ENCODE measurements around the gene LEKR1. TPM values are rescaled to one million over a fixed set of nuclear protein-coding genes. Genes with fewer than 3 reads are reported as not detected.

The LEKR1 gene
- total RNA-seq, 1 donor from 2014 or later: 2.3 TPM

DNA sequence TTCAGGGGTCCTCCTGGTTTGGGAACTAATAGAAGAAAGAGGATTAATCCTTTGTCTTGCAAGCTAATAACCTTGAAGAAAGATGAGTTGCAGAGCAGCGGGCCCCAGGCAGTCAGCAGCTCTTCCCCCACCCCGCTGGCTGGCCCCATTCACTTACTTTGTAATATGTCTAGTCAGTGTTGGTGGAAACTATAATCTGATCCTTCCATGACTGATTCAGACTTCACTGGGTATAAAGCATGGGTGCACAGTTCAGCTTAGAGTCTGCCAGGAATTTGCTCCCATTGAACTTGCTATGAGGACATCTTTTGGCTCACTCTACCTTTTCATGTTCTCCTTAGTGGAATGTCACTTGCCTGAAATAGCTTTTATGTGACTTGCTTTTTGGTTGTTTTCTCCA is 216.1 kb downstream of the LEKR1 start:
- H3K4me3 ChIP-seq (ENCODE audit: low read depth, low read length): no peak overlapping the region
- no peak for DNase-seq (ENCODE audit: low read depth)
- H3K27me3 ChIP-seq (ENCODE audit: control insufficient read depth, insufficient read depth, low read length): no peaks in the 10 kb centered on the region
- no peaks in the 10 kb centered on the region for H3K36me3 ChIP-seq (ENCODE audit: control insufficient read depth, insufficient read depth, low read length)
- TF ChIP-seq, protein P1, sequence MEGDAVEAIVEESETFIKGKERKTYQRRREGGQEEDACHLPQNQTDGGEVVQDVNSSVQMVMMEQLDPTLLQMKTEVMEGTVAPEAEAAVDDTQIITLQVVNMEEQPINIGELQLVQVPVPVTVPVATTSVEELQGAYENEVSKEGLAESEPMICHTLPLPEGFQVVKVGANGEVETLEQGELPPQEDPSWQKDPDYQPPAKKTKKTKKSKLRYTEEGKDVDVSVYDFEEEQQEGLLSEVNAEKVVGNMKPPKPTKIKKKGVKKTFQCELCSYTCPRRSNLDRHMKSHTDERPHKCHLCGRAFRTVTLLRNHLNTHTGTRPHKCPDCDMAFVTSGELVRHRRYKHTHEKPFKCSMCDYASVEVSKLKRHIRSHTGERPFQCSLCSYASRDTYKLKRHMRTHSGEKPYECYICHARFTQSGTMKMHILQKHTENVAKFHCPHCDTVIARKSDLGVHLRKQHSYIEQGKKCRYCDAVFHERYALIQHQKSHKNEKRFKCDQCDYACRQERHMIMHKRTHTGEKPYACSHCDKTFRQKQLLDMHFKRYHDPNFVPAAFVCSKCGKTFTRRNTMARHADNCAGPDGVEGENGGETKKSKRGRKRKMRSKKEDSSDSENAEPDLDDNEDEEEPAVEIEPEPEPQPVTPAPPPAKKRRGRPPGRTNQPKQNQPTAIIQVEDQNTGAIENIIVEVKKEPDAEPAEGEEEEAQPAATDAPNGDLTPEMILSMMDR (IDR thresholded peaks at IDR 0.05; ENCODE audit: insufficient read depth, low read length, poor library complexity, severe bottlenecking): no peak

DNA sequence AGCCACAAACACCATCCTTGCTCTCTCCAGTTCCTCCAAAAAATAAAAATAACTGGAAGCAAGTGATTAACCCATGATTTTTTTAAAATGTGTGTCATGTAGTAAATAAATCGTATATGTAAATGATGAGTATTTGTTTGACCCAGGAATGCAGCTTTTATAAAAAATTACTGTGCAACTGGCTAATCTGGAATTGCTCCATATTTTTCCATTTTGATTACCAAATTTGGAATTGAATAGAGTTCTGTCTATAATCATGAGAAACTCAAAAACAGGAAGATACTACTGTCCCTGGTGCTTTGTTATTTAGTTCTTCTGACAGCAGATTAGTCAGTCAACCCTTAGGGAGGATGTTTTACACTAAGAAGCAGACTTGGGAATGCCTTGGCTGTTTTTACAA is 217.6 kb downstream of the LEKR1 start:
- TF ChIP-seq, protein P1 (IDR thresholded peaks at IDR 0.05; ENCODE audit: insufficient read depth, low read length, poor library complexity, severe bottlenecking): no peak
- H3K36me3 ChIP-seq (ENCODE audit: control insufficient read depth, insufficient read depth, low read length): no peaks in the 10 kb centered on the region

DNA sequence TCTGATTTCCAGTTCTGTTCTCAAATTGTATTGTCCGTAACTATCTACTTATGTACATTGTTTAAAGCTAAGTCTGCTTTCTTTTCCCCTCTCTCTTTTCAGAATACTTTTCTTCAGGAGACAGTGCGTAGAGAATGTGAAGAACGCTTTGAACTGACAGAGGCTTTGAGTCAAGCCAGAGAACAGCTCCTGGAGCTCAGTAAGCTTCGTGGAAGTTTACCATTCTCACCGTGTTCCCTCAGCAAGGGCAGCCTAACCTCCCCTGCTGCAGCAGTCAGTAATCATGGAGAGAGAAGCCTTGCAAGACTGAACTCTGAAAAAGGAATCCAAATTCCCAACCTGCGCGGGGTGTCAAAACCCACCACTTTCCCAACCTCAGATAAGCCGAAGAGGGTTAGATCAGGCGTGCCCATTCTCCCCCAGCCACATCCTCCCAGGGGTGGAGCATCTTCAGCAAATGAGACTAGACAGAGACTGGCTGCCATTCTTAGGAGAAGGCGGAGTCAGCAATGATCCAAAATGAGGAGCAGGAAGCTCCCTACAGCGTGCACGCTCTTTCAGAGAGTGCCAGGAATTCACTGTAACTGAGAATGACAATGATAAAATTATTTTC is 219.2 kb downstream of the LEKR1 start:
- no peak for DNase-seq (ENCODE audit: low read depth)
- Histone ChIP-seq H3K36me3 (ENCODE audit: control insufficient read depth, insufficient read depth, low read length) (no peaks in the 10 kb centered on the region), H3K4me3 (ENCODE audit: low read depth, low read length) (no peak overlapping the region), H3K27me3 (ENCODE audit: control insufficient read depth, insufficient read depth, low read length) (no peaks in the 10 kb centered on the region)
- TF ChIP-seq, protein P1 (IDR thresholded peaks at IDR 0.05; ENCODE audit: insufficient read depth, low read length, poor library complexity, severe bottlenecking): no peak

More for the DNA sequence above, 217.6 kb downstream of the LEKR1 start:
- H3K4me3 ChIP-seq (ENCODE audit: low read depth, low read length): no peak overlapping the region
- no peak for DNase-seq (ENCODE audit: low read depth)
- H3K27me3 ChIP-seq (ENCODE audit: control insufficient read depth, insufficient read depth, low read length): no peaks in the 10 kb centered on the region

DNA sequence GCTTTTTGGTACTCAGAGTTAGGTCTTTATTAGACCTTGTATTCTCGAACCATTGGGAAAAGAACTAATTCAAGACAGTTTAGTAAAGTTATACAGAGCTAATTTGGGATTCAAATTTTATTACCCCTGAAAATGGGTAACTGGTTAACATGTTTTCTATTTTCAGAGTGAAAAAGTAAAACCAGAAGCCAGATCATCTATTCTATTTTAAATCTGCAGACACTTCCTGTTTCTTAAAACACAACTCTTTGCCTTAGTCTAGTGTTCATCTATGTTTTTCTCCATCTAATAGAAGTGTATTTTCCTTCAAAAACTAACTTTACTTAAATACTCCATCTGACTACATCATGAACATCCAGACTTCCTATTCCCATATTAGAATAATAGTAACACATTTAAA is 220.4 kb downstream of the LEKR1 start:
- DNase-seq (ENCODE audit: low read depth): no peak
- Histone ChIP-seq H3K27me3 (ENCODE audit: control insufficient read depth, insufficient read depth, low read length) (no peaks in the 10 kb centered on the region), H3K36me3 (ENCODE audit: control insufficient read depth, insufficient read depth, low read length) (no peaks in the 10 kb centered on the region), H3K4me3 (ENCODE audit: low read depth, low read length) (no peak overlapping the region)
- TF ChIP-seq, protein P1 (IDR thresholded peaks at IDR 0.05; ENCODE audit: insufficient read depth, low read length, poor library complexity, severe bottlenecking): no peak

DNA sequence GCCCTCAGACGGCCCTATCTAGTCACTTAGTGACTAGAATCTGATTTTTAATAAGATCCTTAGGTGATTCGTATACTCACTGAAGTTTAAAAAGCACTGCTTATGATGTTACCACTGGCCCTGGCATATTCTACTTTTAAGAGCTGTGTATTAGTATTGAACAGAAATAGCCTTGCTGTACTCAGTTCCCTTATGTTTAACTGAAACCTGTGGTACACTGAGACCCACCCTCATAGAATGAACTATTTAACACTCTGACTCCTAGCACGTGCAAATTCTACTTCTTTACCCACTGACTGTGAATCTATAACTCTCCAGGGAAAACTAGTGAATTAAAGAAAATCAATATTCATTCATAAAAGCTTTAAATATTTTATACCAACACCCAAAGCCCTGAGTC is 224.9 kb downstream of the LEKR1 start:
- TF ChIP-seq, protein P1 (IDR thresholded peaks at IDR 0.05; ENCODE audit: insufficient read depth, low read length, poor library complexity, severe bottlenecking): no peak
- Histone ChIP-seq H3K4me3 (ENCODE audit: low read depth, low read length) (no peak overlapping the region), H3K36me3 (ENCODE audit: control insufficient read depth, insufficient read depth, low read length) (no peaks in the 10 kb centered on the region), H3K27me3 (ENCODE audit: control insufficient read depth, insufficient read depth, low read length) (no peaks in the 10 kb centered on the region)
- no peak for DNase-seq (ENCODE audit: low read depth)

DNA sequence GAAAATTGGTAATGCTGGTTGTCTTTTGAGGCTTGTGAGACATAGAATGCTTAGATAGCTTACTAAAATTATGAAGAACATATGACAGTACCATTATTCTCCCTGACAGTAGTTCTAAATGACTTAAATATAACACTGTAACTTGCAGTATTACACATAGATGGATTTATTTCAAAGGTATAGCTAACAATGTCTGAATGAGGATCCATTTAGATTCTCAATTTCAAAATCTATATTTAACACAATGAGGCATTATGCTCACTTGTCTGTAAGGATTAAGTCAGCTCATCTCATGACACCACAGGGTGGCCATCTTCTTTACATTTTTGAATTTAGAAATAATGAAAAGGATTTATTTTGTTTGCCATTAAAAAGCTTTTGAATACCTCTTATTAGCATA is 225.4 kb downstream of the LEKR1 start:
- TF ChIP-seq, protein P1 (IDR thresholded peaks at IDR 0.05; ENCODE audit: insufficient read depth, low read length, poor library complexity, severe bottlenecking): no peak
- no peaks in the 10 kb centered on the region for H3K36me3 ChIP-seq (ENCODE audit: control insufficient read depth, insufficient read depth, low read length)
- no peak for DNase-seq (ENCODE audit: low read depth)
- H3K27me3 ChIP-seq (ENCODE audit: control insufficient read depth, insufficient read depth, low read length): no peaks in the 10 kb centered on the region
- no peak overlapping the region for H3K4me3 ChIP-seq (ENCODE audit: low read depth, low read length)
